ENCODE data around the gene CUL1. TPM values are rescaled to one million over a fixed set of nuclear protein-coding genes. Genes with fewer than 3 reads are reported as not detected.

Gene CUL1
- total RNA-seq, 1 experiment from 2014 or later = 37.8 TPM

GRCh38 chr7:148811892-148812291, 113.2 kb downstream of the CUL1 start:
- Mint-ChIP-seq H3K9me3 (ENCODE audit: low read depth, unreplicated experiment) (no peaks in the 10 kb centered on the region), H3K36me3 (ENCODE audit: insufficient read depth, unreplicated experiment) (peaks cover 43% of the 10 kb centered on the region), H3K27ac (ENCODE audit: unreplicated experiment) (no peak overlapping the region), H3K27me3 (ENCODE audit: unreplicated experiment) (no peaks in the 10 kb centered on the region), H3K4me3 (ENCODE audit: low read depth, unreplicated experiment) (no peak overlapping the region), H3K4me1 (ENCODE audit: low read depth, unreplicated experiment) (no peaks in the 10 kb centered on the region)
- DNase-seq = no peak
- CTCF ChIA-PET = no interaction called here
- intact Hi-C loops (cut with micrococcal nuclease; ENCODE audit: unreplicated experiment) = no loop called here
- BruUV-seq (replicated peaks) = no TSS peak
- TF ChIP-seq CTCF (IDR thresholded peaks at IDR 0.05; ENCODE audit: unreplicated experiment) = no peak

- H3K4me1 Mint-ChIP-seq (ENCODE audit: low read depth, unreplicated experiment) = no peaks in the 10 kb centered on the region
- H3K9me3 Mint-ChIP-seq (ENCODE audit: low read depth, unreplicated experiment) = no peaks in the 10 kb centered on the region
- no peaks in the 10 kb centered on the region for H3K27me3 Mint-ChIP-seq (ENCODE audit: unreplicated experiment)
- intact Hi-C loops (cut with micrococcal nuclease; ENCODE audit: unreplicated experiment) = no loop called here
- BruUV-seq (replicated peaks) = no TSS peak
- CTCF ChIA-PET = no interaction called here
- H3K36me3 Mint-ChIP-seq (ENCODE audit: insufficient read depth, unreplicated experiment) = peaks cover 41% of the 10 kb centered on the region
- no peak for TF ChIP-seq CTCF (IDR thresholded peaks at IDR 0.05; ENCODE audit: unreplicated experiment)
- H3K27ac Mint-ChIP-seq (ENCODE audit: unreplicated experiment) = no peak overlapping the region
- no peak overlapping the region for H3K4me3 Mint-ChIP-seq (ENCODE audit: low read depth, unreplicated experiment)
- DNase-seq = no peak
These were observed 115.2 kb downstream of the CUL1 start for GRCh38 chr7:148813890-148814289.

- Mint-ChIP-seq H3K4me1 (ENCODE audit: low read depth, unreplicated experiment) (no peaks in the 10 kb centered on the region), H3K9me3 (ENCODE audit: low read depth, unreplicated experiment) (no peaks in the 10 kb centered on the region), H3K4me3 (ENCODE audit: low read depth, unreplicated experiment) (no peak overlapping the region), H3K27ac (ENCODE audit: unreplicated experiment) (no peak overlapping the region), H3K36me3 (ENCODE audit: insufficient read depth, unreplicated experiment) (peaks cover 37% of the 10 kb centered on the region), H3K27me3 (ENCODE audit: unreplicated experiment) (no peaks in the 10 kb centered on the region)
- no TSS peak for BruUV-seq (replicated peaks)
- CTCF ChIA-PET = interaction anchor here (0.9 kb wide), 1 partner anchor 126 kb away, joined by 3 read pairs; no protein-coding TSS in a partner anchor
- DNase-seq = no peak
- no peak for TF ChIP-seq CTCF (IDR thresholded peaks at IDR 0.05; ENCODE audit: unreplicated experiment)
- intact Hi-C loops (cut with micrococcal nuclease; ENCODE audit: unreplicated experiment) = loop anchor here (5.0 kb wide), 1 partner anchor 147 kb away; no protein-coding TSS in a partner anchor
These were observed 116.3 kb downstream of the CUL1 start for GRCh38 chr7:148814922-148815559.

DNA sequence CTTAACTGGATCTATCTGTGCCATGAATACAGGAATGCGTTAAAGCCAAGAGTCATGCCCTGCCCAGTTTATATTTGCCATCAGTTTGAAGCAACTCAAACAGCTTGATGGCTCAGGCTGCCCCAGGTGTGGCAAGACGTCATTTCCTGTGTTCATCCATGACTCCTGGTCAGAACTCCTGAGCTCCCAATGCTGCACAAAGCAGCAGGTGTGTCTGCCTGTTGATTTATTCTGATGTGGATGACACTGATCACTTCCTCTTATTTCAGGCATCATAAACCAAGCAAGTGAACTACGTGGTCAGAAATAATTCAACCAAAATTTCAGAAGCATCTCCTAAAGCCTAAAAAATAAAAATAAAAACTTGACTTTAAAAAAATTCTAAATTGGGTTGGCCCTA, 116.9 kb downstream of the CUL1 start:
- intact Hi-C loops (cut with micrococcal nuclease; ENCODE audit: unreplicated experiment) = loop anchor here (5.0 kb wide), 1 partner anchor 147 kb away; no protein-coding TSS in a partner anchor
- no peaks in the 10 kb centered on the region for H3K27me3 Mint-ChIP-seq (ENCODE audit: unreplicated experiment)

More for the DNA sequence above, 116.9 kb downstream of the CUL1 start:
- H3K36me3 Mint-ChIP-seq (ENCODE audit: insufficient read depth, unreplicated experiment) = peaks cover 34% of the 10 kb centered on the region
- no peak overlapping the region for H3K27ac Mint-ChIP-seq (ENCODE audit: unreplicated experiment)
- no peak overlapping the region for H3K4me3 Mint-ChIP-seq (ENCODE audit: low read depth, unreplicated experiment)
- H3K9me3 Mint-ChIP-seq (ENCODE audit: low read depth, unreplicated experiment) = no peaks in the 10 kb centered on the region
- DNase-seq = no peak
- CTCF ChIA-PET = interaction anchor here (0.9 kb wide), 1 partner anchor 126 kb away, joined by 3 read pairs; no protein-coding TSS in a partner anchor
- H3K4me1 Mint-ChIP-seq (ENCODE audit: low read depth, unreplicated experiment) = no peaks in the 10 kb centered on the region
- no peak for TF ChIP-seq CTCF (IDR thresholded peaks at IDR 0.05; ENCODE audit: unreplicated experiment)
- no TSS peak for BruUV-seq (replicated peaks)

Measured in Calu3 (cell line).